ENCODE data around the gene TULP1.

Gene TULP1

DNA sequence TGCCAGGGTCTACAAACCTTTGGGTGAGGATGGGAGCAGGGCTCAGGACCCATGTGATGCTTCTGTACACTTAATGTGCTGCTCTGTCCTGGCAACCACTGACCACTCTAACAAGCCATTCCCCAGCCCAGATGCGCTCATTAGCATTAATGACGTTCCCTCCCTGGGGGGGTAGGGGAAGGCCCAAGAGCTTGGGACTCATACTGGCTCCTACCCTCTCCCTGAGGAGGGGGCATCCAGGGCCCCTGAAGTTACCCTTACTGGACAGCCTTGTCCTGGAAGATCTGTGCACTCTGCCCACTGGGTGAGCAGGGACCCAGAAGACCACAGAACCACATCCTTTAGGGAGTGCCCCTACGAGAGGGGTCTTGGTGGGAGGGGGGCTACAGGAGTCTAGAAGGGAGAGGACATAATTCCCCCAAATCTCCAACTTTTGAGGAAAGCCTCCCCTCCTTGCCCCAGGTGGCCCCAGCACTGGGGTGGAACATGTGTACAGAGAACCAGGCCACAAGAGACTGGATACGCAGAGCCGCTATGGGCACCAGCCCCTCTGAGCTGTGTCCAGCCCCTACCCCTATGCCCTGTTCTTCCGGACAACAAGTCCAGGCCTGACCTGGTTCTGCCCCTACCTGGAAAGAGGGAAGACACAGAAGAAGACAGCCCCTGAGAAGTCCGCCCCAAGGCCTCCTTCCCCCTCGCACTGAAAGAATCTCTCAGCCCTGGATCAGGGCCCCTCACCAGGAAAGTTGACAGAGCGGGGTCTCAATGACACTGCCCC, 17.2 kb downstream of the TULP1 start:
- Histone ChIP-seq H3K36me3 (ENCODE audit: control insufficient read depth in 4 of 4, insufficient read depth in 4 of 4, low read length in 3 of 4) (no peaks in the 10 kb centered on the region), H3K27ac (ENCODE audit: insufficient read depth in 1 of 2, low read depth in 1 of 2, low read length in 2 of 2, poor library complexity in 1 of 2, severe bottlenecking in 2 of 2) (no peak overlapping the region), H3K4me3 (ENCODE audit: control insufficient read depth in 1 of 7, extremely low read depth in 1 of 7, insufficient read depth in 4 of 7, low read depth in 2 of 7, low read length in 6 of 7) (no peak overlapping the region), H3K4me1 (ENCODE audit: control extremely low read depth in 1 of 4, control insufficient read depth in 4 of 4, insufficient read depth in 4 of 4, low read length in 3 of 4) (peaks cover 0 to 67% (median 59%) of the 10 kb centered on the region in 4 experiments), H3K9me3 (ENCODE audit: control extremely low read depth in 1 of 5, control insufficient read depth in 4 of 5, insufficient read depth in 2 of 5, low read depth in 1 of 5, low read length in 4 of 5) (no peaks in the 10 kb centered on the region), H3K27me3 (replicated peaks in 2 of 5; ENCODE audit: control insufficient read depth in 4 of 5, insufficient read depth in 5 of 5, low read length in 4 of 5) (peaks cover 0 to 41% (median 11%) of the 10 kb centered on the region in 5 experiments)
- no peak for DNase-seq
- ChIA-PET CTCF (interaction anchor here (1.1 kb wide), 2 partner anchors 12 to 197 kb away, joined by 3 to 4 read pairs; no protein-coding TSS in a partner anchor), POLR2A (interaction anchor here (0.6 kb wide), 1 partner anchor 20 kb away, joined by 4 read pairs; no protein-coding TSS in a partner anchor)
- 96% methylated on average over 3 of the region's 9 CpGs for WGBS (ENCODE audit: insufficient coverage)

DNA sequence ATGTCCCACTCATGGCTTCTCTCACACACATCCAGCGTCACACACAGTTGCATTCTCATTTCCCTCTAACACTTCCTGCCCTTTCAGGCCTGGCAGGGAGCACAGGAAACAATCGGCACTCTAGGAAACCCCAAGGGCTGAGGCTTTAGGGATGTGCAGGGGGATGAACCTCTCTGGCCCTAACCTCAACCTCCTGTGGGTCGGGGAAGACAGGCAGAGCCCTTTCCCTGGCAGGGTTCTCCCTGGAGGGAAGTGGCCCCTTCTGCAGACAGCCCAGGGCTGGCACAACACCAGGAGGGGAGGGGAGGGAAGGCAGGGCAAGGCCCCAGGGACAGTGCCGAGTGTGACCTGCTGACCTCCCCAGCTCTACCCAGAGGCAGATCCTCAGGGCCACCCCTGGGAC, 18.5 kb downstream of the TULP1 start:
- ChIA-PET CTCF (interaction anchor here (1.1 kb wide), 1 partner anchor 196 kb away, joined by 4 read pairs; no protein-coding TSS in a partner anchor), POLR2A (no interaction called here)
- Histone ChIP-seq H3K36me3 (ENCODE audit: control insufficient read depth in 4 of 4, insufficient read depth in 4 of 4, low read length in 3 of 4) (no peaks in the 10 kb centered on the region), H3K27me3 (replicated peaks in 2 of 5; ENCODE audit: control insufficient read depth in 4 of 5, insufficient read depth in 5 of 5, low read length in 4 of 5) (peaks cover 0 to 37% (median 7%) of the 10 kb centered on the region in 5 experiments), H3K9me3 (ENCODE audit: control extremely low read depth in 1 of 5, control insufficient read depth in 4 of 5, insufficient read depth in 2 of 5, low read depth in 1 of 5, low read length in 4 of 5) (no peaks in the 10 kb centered on the region), H3K4me3 (ENCODE audit: control insufficient read depth in 1 of 7, extremely low read depth in 1 of 7, insufficient read depth in 4 of 7, low read depth in 2 of 7, low read length in 6 of 7) (peak overlapping the region in 2 of 7 experiments; percentile 11 to 28), H3K27ac (ENCODE audit: insufficient read depth in 1 of 2, low read depth in 1 of 2, low read length in 2 of 2, poor library complexity in 1 of 2, severe bottlenecking in 2 of 2) (no peak overlapping the region), H3K4me1 (ENCODE audit: control extremely low read depth in 1 of 4, control insufficient read depth in 4 of 4, insufficient read depth in 4 of 4, low read length in 3 of 4) (peaks cover 0 to 76% (median 65%) of the 10 kb centered on the region in 4 experiments)
- DNase-seq = peak; percentile 41 to 64 (median 60)
- WGBS (ENCODE audit: insufficient coverage) = 0% methylated on average over 3 of the region's 4 CpGs

DNA sequence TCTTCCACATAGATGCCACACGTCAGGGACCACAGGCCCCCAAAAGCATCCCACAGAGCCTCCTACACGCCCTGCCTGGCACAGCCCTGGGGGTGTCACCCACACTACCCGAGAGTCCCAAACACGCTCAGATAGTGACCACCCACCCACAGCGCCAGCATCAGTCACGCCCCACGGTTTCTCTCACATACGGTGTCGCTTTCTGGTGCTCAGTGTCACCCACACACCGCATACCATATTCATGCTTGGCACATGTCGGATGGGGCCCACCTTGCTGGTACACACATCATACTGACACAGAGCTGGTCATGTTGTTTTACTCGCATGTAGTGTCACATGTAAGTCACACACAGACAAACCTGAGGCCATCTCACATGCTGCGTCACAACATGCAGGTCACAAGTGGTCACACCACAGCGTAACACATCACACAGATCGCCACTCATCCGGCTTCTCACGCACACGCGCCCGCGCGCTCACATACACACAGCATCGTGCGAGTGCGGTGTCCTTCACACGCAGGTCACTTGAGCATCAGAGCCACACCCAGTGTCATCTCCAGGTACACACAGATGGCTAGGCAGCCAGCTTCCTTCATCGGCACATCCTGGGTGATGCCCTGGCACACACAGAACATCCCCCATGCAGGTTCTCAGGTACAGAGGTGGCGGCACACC, 19.3 kb downstream of the TULP1 start:
- H3K4me3 ChIP-seq (ENCODE audit: control insufficient read depth in 1 of 7, extremely low read depth in 1 of 7, insufficient read depth in 4 of 7, low read depth in 2 of 7, low read length in 6 of 7) = no peak overlapping the region
- peaks cover 0 to 81% (median 68%) of the 10 kb centered on the region in 4 experiments for H3K4me1 ChIP-seq (ENCODE audit: control extremely low read depth in 1 of 4, control insufficient read depth in 4 of 4, insufficient read depth in 4 of 4, low read length in 3 of 4)
- no peak overlapping the region for H3K27ac ChIP-seq (ENCODE audit: insufficient read depth in 1 of 2, low read depth in 1 of 2, low read length in 2 of 2, poor library complexity in 1 of 2, severe bottlenecking in 2 of 2)
- H3K36me3 ChIP-seq (ENCODE audit: control insufficient read depth in 4 of 4, insufficient read depth in 4 of 4, low read length in 3 of 4) = no peaks in the 10 kb centered on the region
- WGBS (ENCODE audit: insufficient coverage) = 90% methylated on average over 28 of the region's 28 CpGs
- DNase-seq = peak in 1 of 3 donors; percentile 42
- ChIA-PET CTCF (no interaction called here), POLR2A (no interaction called here)
- H3K9me3 ChIP-seq (ENCODE audit: control extremely low read depth in 1 of 5, control insufficient read depth in 4 of 5, insufficient read depth in 2 of 5, low read depth in 1 of 5, low read length in 4 of 5) = no peaks in the 10 kb centered on the region
- peaks cover 0 to 31% (median 5%) of the 10 kb centered on the region in 5 experiments for H3K27me3 ChIP-seq (replicated peaks in 2 of 5; ENCODE audit: control insufficient read depth in 4 of 5, insufficient read depth in 5 of 5, low read length in 4 of 5)

DNA sequence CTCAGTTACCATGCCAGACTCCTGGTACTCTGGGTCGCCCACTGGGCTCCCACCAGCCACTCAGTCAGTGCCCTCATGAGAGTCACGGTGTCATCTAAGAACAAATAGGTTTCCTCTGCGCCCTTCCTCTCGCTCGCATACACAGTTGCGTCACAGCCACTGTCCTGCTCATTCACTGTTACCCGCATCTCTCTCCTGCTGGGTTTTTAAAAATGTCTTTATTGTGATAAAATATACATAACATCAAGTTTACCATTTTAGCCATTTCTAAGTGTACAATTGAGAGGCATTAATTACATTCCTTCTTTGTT, 19.8 kb downstream of the TULP1 start:
- no peak for DNase-seq
- Histone ChIP-seq H3K4me1 (ENCODE audit: control extremely low read depth in 1 of 4, control insufficient read depth in 4 of 4, insufficient read depth in 4 of 4, low read length in 3 of 4) (peaks cover 0 to 81% (median 68%) of the 10 kb centered on the region in 4 experiments), H3K9me3 (ENCODE audit: control extremely low read depth in 1 of 5, control insufficient read depth in 4 of 5, insufficient read depth in 2 of 5, low read depth in 1 of 5, low read length in 4 of 5) (no peaks in the 10 kb centered on the region), H3K27me3 (replicated peaks in 2 of 5; ENCODE audit: control insufficient read depth in 4 of 5, insufficient read depth in 5 of 5, low read length in 4 of 5) (peaks cover 0 to 26% (median 0%) of the 10 kb centered on the region in 5 experiments), H3K36me3 (ENCODE audit: control insufficient read depth in 4 of 4, insufficient read depth in 4 of 4, low read length in 3 of 4) (no peaks in the 10 kb centered on the region), H3K27ac (ENCODE audit: insufficient read depth in 1 of 2, low read depth in 1 of 2, low read length in 2 of 2, poor library complexity in 1 of 2, severe bottlenecking in 2 of 2) (no peak overlapping the region), H3K4me3 (ENCODE audit: control insufficient read depth in 1 of 7, extremely low read depth in 1 of 7, insufficient read depth in 4 of 7, low read depth in 2 of 7, low read length in 6 of 7) (no peak overlapping the region)
- ChIA-PET CTCF (no interaction called here), POLR2A (no interaction called here)
- WGBS (ENCODE audit: insufficient coverage) = 100% methylated on average over 2 of the region's 7 CpGs

DNA sequence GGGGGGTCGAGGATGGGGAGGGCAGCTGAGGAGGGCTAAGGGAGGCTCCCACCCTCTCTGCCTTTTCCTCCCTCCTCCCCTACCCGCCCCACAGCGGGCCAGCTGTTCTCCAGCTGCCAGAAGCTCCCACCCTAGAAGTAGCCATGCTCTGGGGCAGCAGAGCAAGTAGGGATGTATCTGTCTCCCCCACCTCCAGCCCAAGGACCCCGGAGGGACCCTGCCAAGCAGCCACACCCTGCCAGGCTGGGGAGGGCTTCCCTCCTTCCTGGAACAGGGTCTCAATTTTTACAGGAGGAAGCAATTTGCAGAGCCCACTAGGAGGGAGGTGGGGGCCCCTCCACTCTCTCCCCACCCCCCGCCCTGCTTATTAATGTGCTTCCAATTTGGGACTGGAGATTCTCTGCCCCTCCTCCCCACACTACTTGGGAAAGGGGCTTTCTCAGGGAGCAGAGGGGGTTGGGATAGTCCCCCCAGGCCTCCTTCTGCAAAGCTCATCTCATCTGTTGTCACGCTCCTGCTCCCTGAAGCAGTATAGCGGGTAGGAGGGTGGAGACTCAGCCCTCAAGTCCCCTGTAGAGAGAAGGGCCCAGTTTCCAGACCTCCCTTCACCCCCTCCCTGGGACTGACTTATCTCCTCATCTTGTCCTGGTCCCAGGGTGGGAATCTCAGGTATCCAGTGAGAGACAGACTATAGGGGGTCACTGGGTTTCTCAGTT, 20.3 kb downstream of the TULP1 start:
- Histone ChIP-seq H3K36me3 (ENCODE audit: control insufficient read depth in 4 of 4, insufficient read depth in 4 of 4, low read length in 3 of 4) (no peaks in the 10 kb centered on the region), H3K9me3 (ENCODE audit: control extremely low read depth in 1 of 5, control insufficient read depth in 4 of 5, insufficient read depth in 2 of 5, low read depth in 1 of 5, low read length in 4 of 5) (no peaks in the 10 kb centered on the region), H3K4me3 (ENCODE audit: control insufficient read depth in 1 of 7, extremely low read depth in 1 of 7, insufficient read depth in 4 of 7, low read depth in 2 of 7, low read length in 6 of 7) (no peak overlapping the region), H3K27ac (ENCODE audit: insufficient read depth in 1 of 2, low read depth in 1 of 2, low read length in 2 of 2, poor library complexity in 1 of 2, severe bottlenecking in 2 of 2) (no peak overlapping the region), H3K4me1 (ENCODE audit: control extremely low read depth in 1 of 4, control insufficient read depth in 4 of 4, insufficient read depth in 4 of 4, low read length in 3 of 4) (peaks cover 0 to 81% (median 68%) of the 10 kb centered on the region in 4 experiments), H3K27me3 (replicated peaks in 2 of 5; ENCODE audit: control insufficient read depth in 4 of 5, insufficient read depth in 5 of 5, low read length in 4 of 5) (peaks cover 0 to 22% (median 0%) of the 10 kb centered on the region in 5 experiments)
- DNase-seq = no peak
- WGBS (ENCODE audit: insufficient coverage) = 7% methylated on average over 3 of the region's 7 CpGs
- ChIA-PET POLR2A (no interaction called here), CTCF (no interaction called here)

DNA sequence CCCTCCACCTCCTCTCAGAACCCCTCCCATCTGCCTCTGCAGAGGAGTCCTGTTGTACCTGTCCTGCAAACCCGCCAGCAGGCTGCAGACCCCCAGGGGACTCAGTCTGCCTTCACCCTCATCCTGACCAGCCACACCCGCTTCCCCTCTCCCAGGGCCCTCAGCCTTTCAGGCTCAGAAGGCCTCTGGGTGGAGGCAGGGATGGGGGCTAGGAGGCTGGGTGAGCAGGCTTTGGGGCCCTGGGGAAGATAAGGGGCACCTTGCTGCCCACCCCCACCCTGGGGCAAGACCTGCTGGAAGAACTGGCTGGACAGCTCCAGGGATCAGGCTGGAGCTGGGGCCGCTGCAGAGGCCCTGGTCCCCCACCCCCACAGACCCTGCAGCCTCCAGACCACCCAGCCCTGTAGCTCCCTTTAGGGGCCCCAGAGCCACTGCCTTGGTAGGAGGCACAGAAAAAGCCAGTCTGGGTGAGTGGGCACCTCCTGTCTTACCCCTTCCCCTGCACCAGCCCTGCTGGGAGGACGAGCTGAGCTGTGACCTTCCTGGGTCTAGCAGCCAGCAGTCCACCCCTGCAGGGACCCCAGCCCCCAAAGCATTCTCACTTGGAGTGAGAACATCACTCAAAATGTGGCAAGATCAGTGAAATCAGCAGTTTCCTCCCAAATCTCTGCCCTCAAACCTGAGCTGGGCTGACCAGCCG, 21.0 kb downstream of the TULP1 start:
- ChIA-PET CTCF (interaction anchor here (0.7 kb wide), 1 partner anchor 19 kb away, joined by 3 read pairs; no protein-coding TSS in a partner anchor), POLR2A (no interaction called here)
- no peak for DNase-seq
- H3K27me3 ChIP-seq (replicated peaks in 2 of 5; ENCODE audit: control insufficient read depth in 4 of 5, insufficient read depth in 5 of 5, low read length in 4 of 5) = peaks cover 0 to 22% (median 0%) of the 10 kb centered on the region in 5 experiments
- 49% methylated on average over 3 of the region's 5 CpGs for WGBS (ENCODE audit: insufficient coverage)
- H3K27ac ChIP-seq (ENCODE audit: insufficient read depth in 1 of 2, low read depth in 1 of 2, low read length in 2 of 2, poor library complexity in 1 of 2, severe bottlenecking in 2 of 2) = no peak overlapping the region
- H3K9me3 ChIP-seq (ENCODE audit: control extremely low read depth in 1 of 5, control insufficient read depth in 4 of 5, insufficient read depth in 2 of 5, low read depth in 1 of 5, low read length in 4 of 5) = no peaks in the 10 kb centered on the region
- no peak overlapping the region for H3K4me3 ChIP-seq (ENCODE audit: control insufficient read depth in 1 of 7, extremely low read depth in 1 of 7, insufficient read depth in 4 of 7, low read depth in 2 of 7, low read length in 6 of 7)
- peaks cover 0 to 81% (median 64%) of the 10 kb centered on the region in 4 experiments for H3K4me1 ChIP-seq (ENCODE audit: control extremely low read depth in 1 of 4, control insufficient read depth in 4 of 4, insufficient read depth in 4 of 4, low read length in 3 of 4)
- H3K36me3 ChIP-seq (ENCODE audit: control insufficient read depth in 4 of 4, insufficient read depth in 4 of 4, low read length in 3 of 4) = no peaks in the 10 kb centered on the region
